Fibroblast of gingiva (primary cell): Measurements from ENCODE around the gene SNED1.

ENCODE experiments used
- DNase-seq: peaks from one replicate; pipeline ENCODE4 v3.0.0-alpha.2; 2011; ENCODE audit warnings: low read depth

Gene SNED1

DNA sequence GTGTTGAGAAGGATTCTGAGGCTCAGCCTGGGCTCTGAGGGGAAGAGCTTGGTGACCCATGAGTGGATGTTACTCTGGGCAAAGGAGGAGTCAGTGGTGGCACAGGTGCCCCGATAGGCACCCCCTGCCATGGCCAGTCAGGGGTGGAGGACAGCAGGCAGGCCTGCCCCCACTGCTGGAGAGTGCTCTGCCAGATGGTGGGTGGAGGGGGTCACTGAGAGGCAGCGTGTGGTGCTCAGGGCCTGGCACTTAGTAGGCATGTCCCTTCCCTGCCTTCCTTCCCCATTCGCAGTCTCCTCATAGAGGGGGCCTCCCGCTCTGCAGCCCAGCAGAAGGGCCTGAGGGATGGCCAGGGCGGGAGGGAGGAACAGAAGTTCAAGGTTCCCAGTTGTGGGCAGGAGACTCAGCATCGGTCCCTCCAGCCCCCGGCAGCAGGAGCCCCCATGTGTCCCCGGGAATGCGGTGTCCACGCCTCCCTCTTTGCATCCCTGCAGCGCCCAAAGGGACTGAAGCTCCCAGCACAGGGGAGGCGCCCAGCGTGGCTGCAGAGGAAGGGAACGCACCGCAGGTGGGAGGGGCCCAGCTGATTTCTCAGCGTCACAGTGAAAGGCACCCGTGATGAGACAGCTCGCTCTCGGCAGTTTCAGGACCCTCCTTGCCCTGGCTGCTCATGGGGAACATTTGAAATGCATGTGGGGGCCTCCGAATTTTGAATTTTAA is 5.7 kb upstream of the SNED1 start:
- no peak for DNase-seq

GRCh38 chr2:240993446-240994170 is 4.8 kb upstream of the SNED1 start:
- DNase-seq = no peak

DNA sequence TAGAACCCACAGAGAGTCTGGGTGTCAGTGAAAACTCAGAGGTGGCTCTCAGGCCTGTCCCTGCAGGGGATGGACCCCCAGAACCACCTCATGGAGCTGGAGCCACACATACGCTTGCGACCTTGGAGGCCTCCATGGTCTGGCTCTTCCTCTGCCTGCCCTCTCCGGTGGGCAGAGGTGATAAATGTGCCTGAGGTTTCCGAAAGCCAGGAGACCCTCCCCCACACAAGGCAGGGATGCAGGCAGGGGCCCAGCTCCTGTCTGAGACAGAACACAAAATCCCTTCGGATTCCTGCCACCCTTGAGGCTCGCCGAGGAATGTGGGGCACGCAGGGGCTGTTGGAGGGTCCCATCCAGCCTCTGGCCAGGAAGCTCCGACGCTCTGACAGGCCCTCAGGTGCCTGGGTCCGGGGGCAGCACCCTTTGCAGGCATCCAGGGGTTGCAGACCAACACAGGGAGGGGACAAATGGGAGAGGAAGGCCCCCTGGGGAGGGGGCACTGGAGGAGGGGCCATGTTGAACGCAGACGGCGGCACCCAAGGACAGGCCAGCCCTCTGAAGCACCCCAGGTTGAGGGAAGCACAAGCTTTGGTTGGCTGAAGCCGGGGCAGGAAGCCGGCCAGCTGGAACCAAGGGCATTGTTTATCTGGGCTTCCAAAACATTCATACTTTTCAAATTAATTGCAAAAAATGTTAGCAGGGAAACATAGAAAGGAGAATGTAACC is 4.1 kb upstream of the SNED1 start:
- DNase-seq = peak; percentile 40

GRCh38 chr2:240995041-240996021 is 3.1 kb upstream of the SNED1 start:
- DNase-seq = no peak

- no peak for DNase-seq
Measured at GRCh38 chr2:240996161-240996833, 2.1 kb upstream of the SNED1 start.

DNA sequence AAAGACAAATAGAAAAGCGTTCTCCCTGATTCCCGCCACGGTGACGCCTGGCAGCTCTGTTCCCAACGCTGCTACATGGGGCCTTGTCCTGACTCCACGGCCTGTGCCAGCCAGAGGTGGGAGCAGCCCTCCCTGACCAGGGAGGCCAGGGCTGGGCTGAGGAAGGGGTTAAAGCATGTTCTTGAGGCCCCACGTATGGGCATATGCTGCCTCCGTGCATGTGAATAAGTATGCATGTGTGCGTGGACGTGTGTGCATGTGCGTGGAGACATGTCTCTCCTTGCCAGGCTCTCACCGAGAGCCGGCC is 1.6 kb upstream of the SNED1 start:
- DNase-seq = no peak

DNA sequence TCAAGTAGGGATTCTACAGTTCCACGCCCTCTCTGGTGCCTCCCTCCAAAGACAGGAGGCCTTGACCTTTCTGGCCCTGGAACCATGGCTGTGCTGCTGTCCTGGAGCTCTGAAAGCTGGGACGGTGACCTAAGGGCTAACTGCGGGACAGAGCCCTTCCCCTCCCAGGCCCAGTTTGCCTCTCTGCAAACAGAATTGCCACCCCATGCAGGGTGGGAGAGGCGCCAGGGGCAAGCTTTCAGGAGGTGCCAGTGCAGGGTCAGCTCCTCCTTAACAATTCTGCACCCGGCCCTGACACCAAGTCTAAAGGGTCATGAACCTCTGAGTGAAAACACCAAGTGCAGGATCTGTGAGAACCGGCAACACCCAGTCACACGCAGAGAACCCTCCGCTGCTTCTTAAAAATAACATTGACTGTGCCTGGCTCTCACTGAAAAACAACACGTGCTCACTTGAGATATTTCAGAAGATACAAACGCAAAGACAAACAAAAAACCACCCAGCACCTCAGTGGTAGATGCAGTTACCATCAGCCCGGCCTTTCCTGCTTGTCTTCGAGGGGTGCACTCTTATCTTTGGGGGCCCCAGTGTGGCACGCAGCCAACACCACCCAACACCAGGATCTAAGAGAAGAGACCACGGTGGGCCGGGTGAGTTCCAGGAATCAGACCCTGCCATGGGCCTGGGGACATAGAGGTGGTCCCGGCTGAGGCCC is 1.1 kb upstream of the SNED1 start:
- DNase-seq = peak; percentile 71

DNA sequence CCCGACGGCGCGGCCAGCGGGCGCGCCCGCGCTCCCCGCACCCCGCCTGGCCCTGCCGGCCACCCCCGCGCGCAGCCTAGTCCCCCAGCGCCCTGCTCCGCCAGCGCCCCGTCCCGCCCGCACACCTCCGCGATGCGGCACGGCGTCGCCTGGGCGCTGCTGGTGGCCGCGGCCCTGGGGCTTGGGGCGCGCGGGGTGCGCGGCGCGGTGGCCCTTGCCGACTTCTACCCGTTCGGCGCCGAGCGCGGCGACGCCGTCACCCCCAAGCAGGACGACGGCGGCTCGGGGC is 232 bp downstream of the SNED1 start:
- no peak for DNase-seq

- DNase-seq = no peak
Measured at GRCh38 chr2:240998995-240999791, 775 bp downstream of the SNED1 start.

GRCh38 chr2:240999873-241000541 is 1.6 kb downstream of the SNED1 start:
- DNase-seq = no peak

DNA sequence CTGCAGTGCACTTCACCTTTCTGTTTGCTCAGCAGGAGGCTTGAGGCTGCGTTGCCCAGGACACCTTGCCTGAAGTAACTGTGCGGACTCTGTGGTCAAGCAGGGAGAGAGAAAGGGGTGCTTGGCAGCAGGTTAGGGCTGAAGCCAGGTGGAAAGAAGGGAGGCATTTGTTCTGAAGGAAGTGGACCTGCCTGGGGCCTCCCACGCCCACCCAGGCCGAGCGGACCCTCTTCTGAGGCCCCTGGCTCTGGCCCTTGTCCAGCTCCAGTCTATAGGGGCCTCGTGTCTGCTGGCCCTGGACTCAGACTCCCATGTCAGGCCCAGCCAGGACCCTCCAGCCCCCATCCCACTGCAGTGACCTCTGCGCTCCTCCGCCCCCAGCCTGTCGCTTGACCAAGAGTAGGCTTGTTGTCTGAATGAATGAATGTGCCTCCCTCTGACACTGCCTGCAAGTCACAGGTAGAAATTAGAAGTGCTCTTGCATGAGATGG is 2.5 kb downstream of the SNED1 start:
- DNase-seq = no peak

- peak; percentile 53 for DNase-seq
Measured at GRCh38 chr2:241001413-241002274, 3.2 kb downstream of the SNED1 start.

- DNase-seq = no peak
Measured at GRCh38 chr2:241002275-241003046, 4.0 kb downstream of the SNED1 start.

DNA sequence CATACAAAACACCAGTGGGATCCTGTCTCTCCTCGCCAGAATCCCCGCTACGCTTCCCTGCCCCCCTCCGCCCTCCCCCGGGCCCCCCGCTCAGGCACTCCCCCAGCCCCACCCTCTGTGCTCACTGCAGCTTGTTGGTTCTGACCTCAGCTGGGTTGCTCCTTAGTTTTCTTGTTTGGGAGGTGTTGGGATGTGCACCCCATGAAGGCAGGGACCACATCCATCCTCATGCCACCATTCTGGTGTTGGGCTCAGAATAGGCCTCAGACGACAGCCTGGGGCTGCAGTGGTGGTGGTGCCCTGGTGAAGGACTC is 4.6 kb downstream of the SNED1 start:
- no peak for DNase-seq

DNA sequence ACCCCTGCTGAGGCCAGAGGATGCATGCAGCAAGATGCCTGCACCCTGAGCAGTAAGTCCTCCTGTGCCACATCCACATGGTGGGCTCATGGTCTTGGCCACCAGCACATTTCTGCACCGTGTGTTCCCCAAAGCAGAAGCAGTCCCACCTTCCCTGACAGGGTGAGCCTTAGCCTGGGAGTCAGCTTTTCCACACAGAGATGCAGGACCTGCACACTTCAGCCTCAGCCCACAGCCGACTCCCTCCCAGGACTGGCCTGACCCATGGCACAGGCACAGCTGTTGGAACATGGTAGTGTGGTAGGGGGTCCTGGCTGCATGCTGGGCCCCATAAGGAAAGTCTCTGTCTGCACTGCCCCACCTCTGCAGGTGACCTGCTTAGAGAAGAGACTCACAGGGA is 5.0 kb downstream of the SNED1 start:
- DNase-seq = no peak

DNA sequence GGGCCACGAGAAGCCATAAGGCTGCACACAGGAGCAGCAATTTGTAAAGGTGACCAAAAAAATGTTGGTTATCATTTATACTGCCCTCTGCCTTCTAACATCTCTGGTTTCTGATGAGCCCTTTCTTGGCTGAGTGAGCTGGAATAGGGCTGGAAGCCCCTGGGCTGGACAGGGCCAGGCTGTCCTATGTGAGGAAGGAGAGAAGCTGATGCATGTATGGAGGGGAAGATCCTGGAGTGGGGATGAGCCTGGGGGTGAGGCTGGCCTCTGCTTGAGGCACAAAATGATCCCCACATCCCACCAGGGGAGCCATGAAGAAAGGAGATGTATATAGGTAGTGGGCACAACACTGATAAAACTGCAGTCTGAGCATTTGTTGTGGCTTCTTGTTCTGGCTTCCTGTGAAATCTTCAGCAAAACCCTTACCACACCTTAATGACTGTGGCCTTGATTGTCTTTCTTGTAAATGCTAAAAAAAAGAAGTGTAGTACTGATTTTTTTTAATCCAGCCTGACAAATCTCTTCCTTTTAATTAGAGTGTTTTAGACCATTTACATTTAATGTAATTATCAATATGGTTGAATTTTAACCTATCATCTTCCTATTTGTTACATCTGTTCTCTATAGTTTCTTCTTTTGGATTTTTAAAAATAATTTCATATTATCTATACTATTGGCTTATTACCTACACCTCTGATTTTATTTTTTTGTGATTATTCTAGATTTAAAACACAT is 5.6 kb downstream of the SNED1 start:
- DNase-seq = no peak

GRCh38 chr2:241005569-241005968 is 7.2 kb downstream of the SNED1 start:
- DNase-seq = no peak
